Stimulated activated naive CD4-positive, alpha-beta T cell (primary cell): ENCODE measurements around the gene ITGB7.
"Not testable (repeated sequence)": the region's sequence is repeated elsewhere in the genome, so short reads cannot be mapped to it uniquely, and the experiment has no call there.

Experiments
- DNase-seq, 6 experiments: peaks; one replicate each; lab custom pipeline; 2025; lab: John Stamatoyannopoulos, UW

The ITGB7 gene

GRCh38 chr12:53218551-53219291 lies 11.7 kb upstream of the ITGB7 start:
- DNase-seq, result peak in 1 of 6 experiments; percentile 40

GRCh38 chr12:53217931-53218307 lies 10.9 kb upstream of the ITGB7 start:
- DNase-seq, result no peak

GRCh38 chr12:53217051-53217930 lies 10.2 kb upstream of the ITGB7 start:
- DNase-seq, result no peak

- no peak for DNase-seq
Observed at GRCh38 chr12:53215497-53215896, 8.4 kb upstream of the ITGB7 start.

DNA sequence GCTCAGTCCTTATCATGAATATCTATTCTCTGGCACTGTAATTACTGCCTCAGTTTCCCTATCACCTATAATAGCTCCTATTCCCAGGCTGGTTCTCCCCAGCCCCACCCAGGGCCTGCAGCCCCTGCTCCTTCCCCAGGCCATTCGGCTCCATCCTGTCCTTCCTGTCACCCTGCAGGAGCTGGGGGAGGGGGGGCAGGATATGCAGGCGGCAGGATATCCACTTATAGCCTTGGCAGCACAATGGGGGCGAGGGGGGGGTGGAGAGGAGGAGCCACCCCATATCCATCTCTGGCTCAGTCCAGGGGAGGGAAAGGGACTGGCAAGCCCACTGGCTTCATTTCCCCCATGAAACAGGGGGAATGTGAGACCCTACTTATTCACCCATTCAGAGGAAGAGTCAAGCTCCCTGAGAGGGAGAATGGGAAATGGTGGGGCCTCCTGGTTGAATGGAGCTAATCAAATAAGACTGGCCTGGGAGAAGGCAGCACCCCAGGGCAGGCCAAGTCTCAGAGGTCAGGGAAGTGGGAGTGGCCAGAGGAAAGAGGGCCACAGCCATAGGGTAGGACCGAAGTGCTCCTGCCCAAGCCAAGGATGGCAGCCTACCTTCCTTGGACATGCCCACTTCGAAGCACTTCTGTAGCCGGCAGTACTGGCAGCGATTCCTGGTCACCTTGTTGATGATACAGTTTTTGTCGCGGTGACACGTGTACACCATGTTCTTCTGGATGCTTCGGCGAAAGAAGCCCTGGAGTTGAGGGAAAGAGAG lies 7.8 kb upstream of the ITGB7 start:
- no peak for DNase-seq

GRCh38 chr12:53214221-53214620 lies 7.2 kb upstream of the ITGB7 start:
- DNase-seq, result no peak

DNA sequence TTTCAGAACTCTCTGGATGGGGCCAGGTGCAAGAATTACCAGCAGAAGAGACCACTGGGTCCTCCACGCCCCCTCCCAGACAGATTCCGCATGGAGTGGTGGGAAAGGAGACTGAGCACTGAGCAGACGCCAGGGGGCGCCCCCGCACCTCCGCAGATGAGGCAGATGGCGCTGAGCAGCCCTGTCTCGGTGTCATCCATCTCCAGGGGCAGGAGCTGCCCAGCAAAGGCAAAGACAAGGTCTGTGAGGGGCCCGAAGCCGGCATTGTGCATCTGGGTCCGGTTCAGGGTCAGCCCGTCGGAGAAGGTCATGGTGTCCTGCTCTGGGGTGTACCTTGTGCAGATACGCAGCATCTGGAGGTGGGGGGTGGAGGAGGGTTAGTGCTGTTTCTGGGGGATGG lies 6.3 kb upstream of the ITGB7 start:
- peak; percentile 59 to 86 (median 77) for DNase-seq

DNA sequence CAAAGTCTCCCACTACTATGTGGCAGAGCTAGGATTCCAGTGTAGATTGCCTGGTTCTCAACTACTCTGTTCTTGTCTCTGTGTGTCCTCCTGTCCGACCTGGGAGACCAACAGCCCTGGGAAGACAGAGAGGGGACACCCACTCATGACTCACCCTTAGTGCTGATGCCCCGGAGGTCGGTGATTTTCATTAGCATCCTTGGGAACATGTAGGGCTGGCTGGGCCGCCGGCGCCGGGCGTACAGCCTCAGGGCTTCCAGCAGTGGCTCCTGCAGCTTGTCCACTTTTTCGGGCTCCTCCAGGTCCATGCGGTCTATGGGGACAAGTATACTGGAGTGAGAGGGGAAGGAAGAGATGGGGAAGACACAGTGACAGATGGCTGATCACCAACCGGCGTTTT lies 5.9 kb upstream of the ITGB7 start:
- DNase-seq, result no peak

GRCh38 chr12:53211476-53212381 lies 4.7 kb upstream of the ITGB7 start:
- no peak for DNase-seq

- no peak for DNase-seq
Observed at GRCh38 chr12:53210843-53211242, 3.8 kb upstream of the ITGB7 start.

DNA sequence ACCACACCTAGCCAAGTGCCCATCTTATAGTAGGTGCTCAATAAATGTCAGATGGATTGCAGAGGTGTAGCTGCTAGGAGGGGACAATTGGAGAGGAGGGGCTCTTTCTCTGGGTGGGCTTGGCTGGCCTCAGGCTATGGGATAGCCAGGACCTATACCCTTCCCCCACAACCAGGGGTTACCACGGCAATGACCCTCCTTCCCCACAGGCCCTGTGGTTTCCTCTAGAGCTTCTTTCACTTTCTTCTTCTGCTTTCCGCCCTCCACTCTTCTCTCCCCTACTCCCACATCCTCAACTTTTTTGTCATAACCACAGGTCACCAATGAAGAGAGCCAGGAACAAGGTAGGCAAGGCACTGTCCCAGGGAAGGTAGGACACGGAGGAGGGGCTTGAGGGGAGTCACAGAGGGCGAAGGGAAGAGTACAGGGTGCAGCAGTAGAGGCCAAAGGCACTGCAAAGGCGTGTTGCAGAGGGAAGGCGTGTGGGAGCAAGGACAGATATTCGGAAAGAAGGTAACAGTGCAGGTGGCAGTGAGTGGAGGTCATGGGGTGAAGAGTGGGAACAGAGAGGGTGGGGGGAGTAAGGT lies 1.9 kb upstream of the ITGB7 start:
- DNase-seq, result peak in 1 of 6 experiments; percentile 14

DNA sequence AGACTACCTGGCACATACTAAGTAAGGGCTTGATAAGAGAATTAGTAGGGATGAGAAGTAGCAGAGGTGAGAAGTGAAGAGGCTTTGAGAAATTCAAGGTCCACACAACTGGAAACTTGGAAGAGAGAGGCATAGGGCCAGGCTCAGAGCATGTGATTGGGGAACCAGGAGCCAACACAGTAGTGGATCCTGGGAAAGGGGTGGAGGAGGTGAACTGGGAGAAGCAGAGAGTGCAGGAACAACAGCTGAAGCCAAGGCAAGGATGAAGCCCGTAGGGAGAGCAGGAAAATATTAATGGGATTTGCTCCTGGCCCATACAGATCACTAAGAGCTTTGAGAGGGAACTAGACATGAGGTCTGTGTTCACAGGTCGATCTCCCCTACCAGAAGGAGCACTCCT lies 1.4 kb upstream of the ITGB7 start:
- no peak for DNase-seq

- no peak for DNase-seq
Observed at GRCh38 chr12:53205747-53206419, 1.2 kb downstream of the ITGB7 start.

GRCh38 chr12:53204351-53204750 lies 2.7 kb downstream of the ITGB7 start:
- DNase-seq, result no peak

GRCh38 chr12:53202316-53202715 lies 4.7 kb downstream of the ITGB7 start:
- DNase-seq, result not testable (repeated sequence)

- DNase-seq, result no peak
Observed at GRCh38 chr12:53201639-53202038, 5.4 kb downstream of the ITGB7 start.

DNA sequence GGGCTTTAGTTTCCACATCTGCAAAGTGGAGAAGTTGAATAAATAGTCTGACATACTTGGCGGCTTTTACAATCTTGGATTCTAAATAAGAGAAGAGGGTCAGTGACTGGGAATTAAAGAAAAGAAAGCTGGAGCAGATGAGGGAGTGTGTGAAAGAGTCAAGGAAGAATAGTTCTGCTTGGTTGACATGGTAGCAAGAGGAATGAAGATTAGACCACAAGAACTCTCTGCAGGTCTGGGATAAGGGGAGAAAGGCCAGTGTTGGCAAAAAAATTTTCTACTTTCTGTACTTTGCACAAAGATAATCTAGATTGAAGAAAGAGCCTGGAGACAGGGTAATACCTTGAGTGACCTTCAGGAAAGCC lies 5.9 kb downstream of the ITGB7 start:
- DNase-seq, result peak in 1 of 6 experiments; percentile 36

- DNase-seq, result peak in 3 of 6 experiments; percentile 17 to 60 (median 35)
Observed at GRCh38 chr12:53200458-53201176, 6.4 kb downstream of the ITGB7 start.

- no peak for DNase-seq
Observed at GRCh38 chr12:53200107-53200457, 7.0 kb downstream of the ITGB7 start.

DNA sequence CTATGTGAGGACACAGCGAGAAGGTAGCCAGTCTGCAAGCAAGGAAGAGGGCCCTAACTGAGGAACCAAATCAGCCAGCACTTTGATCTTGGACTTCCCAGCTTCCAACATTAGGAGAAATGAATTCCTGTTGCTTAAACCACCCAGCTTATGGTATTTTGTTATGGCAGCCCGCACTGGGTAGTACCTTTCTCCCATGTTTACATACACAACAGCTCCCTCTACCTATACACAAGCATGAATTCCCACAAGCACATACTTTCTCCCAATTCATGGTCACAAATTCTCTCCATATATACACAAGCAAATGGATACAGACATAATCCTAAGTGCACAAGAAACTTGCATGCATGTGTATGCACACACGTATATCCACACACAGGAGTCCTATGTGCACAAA lies 7.4 kb downstream of the ITGB7 start:
- no peak for DNase-seq
